HG03025 (cell line): ENCODE data around the gene GRIK4.
"Not testable (repeated sequence)": the region's sequence is repeated elsewhere in the genome, so short reads cannot be mapped to it uniquely, and the experiment has no call there.

ENCODE experiments used
- ATAC-seq: cut with Tn5 transposase; IDR thresholded peaks from one replicate; pipeline ENCODE4 v1.9.1; 2021; ENCODE audit warnings: mild to moderate bottlenecking, moderate library complexity; ENCODE audit not compliant: unreplicated experiment, low FRiP score

GRIK4 gene

GRCh38 chr11:120597250-120598215, 86.0 kb downstream of the GRIK4 start:
- ATAC-seq, result no peak

GRCh38 chr11:120598517-120599257, 87.1 kb downstream of the GRIK4 start:
- no peak for ATAC-seq

- ATAC-seq, result no peak
These were observed 88.4 kb downstream of the GRIK4 start for GRCh38 chr11:120599816-120600420.

- ATAC-seq, result no peak
These were observed 90.0 kb downstream of the GRIK4 start for GRCh38 chr11:120601536-120601935.

- ATAC-seq, result no peak
These were observed 91.5 kb downstream of the GRIK4 start for GRCh38 chr11:120603071-120603470.

- ATAC-seq, result no peak
These were observed 93.9 kb downstream of the GRIK4 start for GRCh38 chr11:120605469-120605868.

GRCh38 chr11:120606211-120607010, 94.9 kb downstream of the GRIK4 start:
- no peak for ATAC-seq

GRCh38 chr11:120608061-120608460, 96.5 kb downstream of the GRIK4 start:
- ATAC-seq, result no peak

- ATAC-seq, result no peak
These were observed 97.2 kb downstream of the GRIK4 start for GRCh38 chr11:120608760-120609211.

- ATAC-seq, result no peak
These were observed 98.6 kb downstream of the GRIK4 start for GRCh38 chr11:120610111-120610510.

GRCh38 chr11:120611581-120611980, 100.0 kb downstream of the GRIK4 start:
- no peak for ATAC-seq

- ATAC-seq, result peak; percentile 81
These were observed 101.1 kb downstream of the GRIK4 start for GRCh38 chr11:120612513-120613263.

GRCh38 chr11:120613264-120614226, 102.0 kb downstream of the GRIK4 start:
- peak; percentile 17 for ATAC-seq

GRCh38 chr11:120615391-120615790, 103.8 kb downstream of the GRIK4 start:
- no peak for ATAC-seq

GRCh38 chr11:120618399-120618798, 106.9 kb downstream of the GRIK4 start:
- no peak for ATAC-seq

- no peak for ATAC-seq
These were observed 110.8 kb downstream of the GRIK4 start for GRCh38 chr11:120622189-120622875.

- not testable (repeated sequence) for ATAC-seq
These were observed 113.4 kb downstream of the GRIK4 start for GRCh38 chr11:120624992-120625391.

- ATAC-seq, result no peak
These were observed 114.0 kb downstream of the GRIK4 start for GRCh38 chr11:120625565-120625964.
